Measurements from ENCODE around the gene ZNF577. TPM values are rescaled to one million over a fixed set of nuclear protein-coding genes. Genes with fewer than 3 reads are reported as not detected.

Gene ZNF577
- total and polyA plus RNA-seq, 2 of the 4 experiments (the other 2 are of a cell fraction) = 2.9 to 5.8 TPM

GRCh38 chr19:51824281-51825005 lies 63.3 kb downstream of the ZNF577 start:
- no peak overlapping the region for H3K27ac ChIP-seq (ENCODE audit: insufficient read depth, low read length)
- ChIA-PET CTCF (no interaction called here), POLR2A (ENCODE audit: unreplicated experiment) (no interaction called here)
- intact Hi-C loops (cut with micrococcal nuclease) = no loop called here
- H3K56ac ChIP-seq (ENCODE audit: extremely low read depth, insufficient read depth, low read length) = no peak overlapping the region
- H3K27me3 ChIP-seq (ENCODE audit: control insufficient read depth, insufficient read depth, low read length) = no peaks in the 10 kb centered on the region
- H4K91ac ChIP-seq (ENCODE audit: insufficient read depth, low read depth, low read length) = no peak overlapping the region
- no peak overlapping the region for H3K18ac ChIP-seq (ENCODE audit: low read depth, low read length)
- H3K79me1 ChIP-seq (ENCODE audit: low read depth in 1 of 2, low read length in 2 of 2) = no peaks in the 10 kb centered on the region
- no peak for TF ChIP-seq MAFK (IDR thresholded peaks at IDR 0.05; ENCODE audit: low read depth, low read length)
- TF ChIP-seq CTCF (conservative IDR thresholded peaks at IDR 0.05; ENCODE audit: low read depth, low read length) = no peak
- TF ChIP-seq MXI1 (IDR thresholded peaks at IDR 0.05; ENCODE audit: borderline replicate concordance, low read depth, low read length) = no peak
- no peak overlapping the region for H3K9ac ChIP-seq (ENCODE audit: low read depth, low read length)
- peaks cover 17% of the 10 kb centered on the region for H3K9me3 ChIP-seq (ENCODE audit: control insufficient read depth, insufficient read depth, low read length)
- H2BK120ac ChIP-seq (ENCODE audit: low read depth, low read length) = no peak overlapping the region
- H3K14ac ChIP-seq (replicated peaks; ENCODE audit: low read depth, low read length) = no peak overlapping the region
- no TSS peak for BruUV-seq (replicated peaks)
- H2BK5ac ChIP-seq (ENCODE audit: low read depth, low read length, poor library complexity, severe bottlenecking) = no peak overlapping the region
- dilution Hi-C loops (cut with HindIII; ENCODE audit: low sequenced_read_pairs, unreplicated experiment) = no loop called here
- no peak overlapping the region for H4K8ac ChIP-seq (ENCODE audit: low read depth in 2 of 2, low read length in 2 of 2)
- H2BK15ac ChIP-seq (ENCODE audit: low read depth, low read length) = no peak overlapping the region
- no peak overlapping the region for H3K4me3 ChIP-seq (ENCODE audit: insufficient read depth, low read depth, low read length)
- H4K20me1 ChIP-seq (ENCODE audit: insufficient read depth, low read length) = no peaks in the 10 kb centered on the region
- H3K9me1 ChIP-seq (ENCODE audit: insufficient read depth, low read length) = no peaks in the 10 kb centered on the region
- no peaks in the 10 kb centered on the region for H3K4me1 ChIP-seq (ENCODE audit: control insufficient read depth, insufficient read depth, low read length)
- H3K23ac ChIP-seq (ENCODE audit: low read depth, low read length) = no peak overlapping the region
- in situ Hi-C loops (cut with MboI; ENCODE audit: low sequenced_read_pairs) = no loop called here
- H3K4me2 ChIP-seq (ENCODE audit: low read depth, low read length) = no peak overlapping the region
- no peaks in the 10 kb centered on the region for H3K36me3 ChIP-seq (ENCODE audit: control insufficient read depth, insufficient read depth, low read length)
- H2AFZ ChIP-seq (replicated peaks; ENCODE audit: low read length, poor library complexity) = no peak overlapping the region
- ATAC-seq (ENCODE audit: low read depth) = no peak
- no peak overlapping the region for H4K5ac ChIP-seq (ENCODE audit: low read depth, low read length)
- no peak overlapping the region for H2AK9ac ChIP-seq (replicated peaks; ENCODE audit: low read depth, low read length, poor library complexity)
- DNase-seq = no peak
- WGBS, 2 experiments (ENCODE audit: extremely low coverage in 2 of 2, insufficient read length in 1 of 2) = no CpG with 5 or more reads among the region's 13 CpGs
- no peak overlapping the region for H2AK5ac ChIP-seq (ENCODE audit: low read depth, low read length)
- no peak overlapping the region for H3K4ac ChIP-seq (ENCODE audit: low read depth, low read length)
- no peak overlapping the region for H2BK20ac ChIP-seq (ENCODE audit: low read depth, low read length)

Data from IMR-90 (cell line).